B cell (primary cell): ENCODE data around the gene SNRPD3. TPM values are rescaled to one million over a fixed set of nuclear protein-coding genes. Genes with fewer than 3 reads are reported as not detected.

Experiments
- ATAC-seq: fragments of 200-7000 bp; cut with Tn5 transposase; one replicate; pipeline ENCODE4 v1.10.0; 2021; ENCODE audit warnings: low read depth, mild to moderate bottlenecking, moderate number of reproducible peaks, moderate library complexity
- CTCF ChIA-PET: fragments of 350-600 bp; sonication (Branson Sonifier 250); formaldehyde crosslinking; loops from one replicate; lab custom pipeline; 2021; ENCODE audit warnings: antibody characterized with exemption, inconsistent platforms; lab: Charles Lee
- POLR2A ChIA-PET: fragments of 350-600 bp; sonication (Branson Sonifier 250); formaldehyde crosslinking; loops from one replicate; lab custom pipeline; 2021; ENCODE audit warnings: antibody characterized with exemption; lab: Charles Lee
- DNase-seq: peaks from one replicate; pipeline ENCODE4 v3.0.0; 2013
- H2AFZ ChIP-seq: 2 replicates; pipeline ENCODE4 v1.6.1; 2012; ENCODE audit warnings: mild to moderate bottlenecking, low read depth, low read length; ENCODE audit not compliant: insufficient read depth, poor library complexity, severe bottlenecking
- H3K27ac ChIP-seq, 2 donors: 1 replicate in 1 of 2; 2 replicates in 1 of 2; pipeline ENCODE4 v1.5.1; 2012 to 2013; ENCODE audit warnings: low read length in 2 of 2, mild to moderate bottlenecking in 2 of 2, moderate library complexity in 1 of 2
- H3K27me3 ChIP-seq, 4 experiments: fragments of 200-600 bp in 1 of 4; sonication (generic) in 1 of 4; replicated peaks in 1 of 4; 1 replicate in 2 of 4; 2 replicates in 2 of 4; pipeline versions ENCODE4 v1.6.1 to v1.7.0; 2013 to 2016; ENCODE audit warnings: low read length in 3 of 4, mild to moderate bottlenecking in 2 of 4, mixed read lengths in 1 of 4, moderate library complexity in 1 of 4; ENCODE audit not compliant: insufficient read depth in 4 of 4, control insufficient read depth in 3 of 4; ENCODE audit errors: control extremely low read depth in 1 of 4
- H3K36me3 ChIP-seq, 2 experiments: replicated peaks in 1 of 2; 1 replicate in 1 of 2; 2 replicates in 1 of 2; pipeline versions ENCODE4 v1.6.1 to v1.7.1; 2013; ENCODE audit warnings: low read length in 1 of 2; ENCODE audit not compliant: insufficient read depth in 2 of 2, control insufficient read depth in 1 of 2; ENCODE audit errors: control extremely low read depth in 1 of 2, extremely low read depth in 1 of 2
- H3K4me1 ChIP-seq, 2 donors: fragments of 200-600 bp in 1 of 2; sonication (generic) in 1 of 2; 1 replicate in 1 of 2; 2 replicates in 1 of 2; pipeline versions ENCODE4 v1.5.1 to v1.6.1; 2013 to 2017; ENCODE audit warnings: low read length in 2 of 2; ENCODE audit not compliant: control insufficient read depth in 2 of 2, insufficient read depth in 2 of 2
- H3K4me2 ChIP-seq: replicated peaks from 2 replicates; pipeline ENCODE3; 2012; ENCODE audit warnings: mild to moderate bottlenecking, low read depth, low read length; ENCODE audit not compliant: poor library complexity, severe bottlenecking
- H3K4me3 ChIP-seq, 5 experiments: fragments of 200-600 bp in 1 of 5; sonication (generic) in 1 of 5; 1 replicate in 3 of 5; 2 replicates in 2 of 5; pipeline versions ENCODE4 v1.5.1 to v1.7.0; 2011 to 2016; ENCODE audit warnings: low read length in 4 of 5, mild to moderate bottlenecking in 4 of 5, low read depth in 2 of 5, control low read depth in 1 of 5, moderate library complexity in 1 of 5; ENCODE audit not compliant: insufficient read depth in 1 of 5; ENCODE audit errors: control extremely low read depth in 1 of 5, extremely low read depth in 1 of 5
- H3K79me2 ChIP-seq: fragments of 200-600 bp; sonication (generic); one replicate; pipeline ENCODE4 v1.6.0; 2016; ENCODE audit warnings: low read length; ENCODE audit not compliant: control insufficient read depth, insufficient read depth
- H3K9ac ChIP-seq: fragments of 200-600 bp; sonication (generic); 2 replicates; pipeline ENCODE4 v1.6.1; 2017; ENCODE audit warnings: mild to moderate bottlenecking, low read length, moderate library complexity
- H3K9me3 ChIP-seq, 3 donors: one replicate each; pipeline versions ENCODE4 v1.6.1 to v1.7.1; 2013; ENCODE audit warnings: low read length in 2 of 3; ENCODE audit not compliant: control insufficient read depth in 2 of 3, insufficient read depth in 1 of 3; ENCODE audit errors: control extremely low read depth in 1 of 3
- H4K20me1 ChIP-seq: 2 replicates; pipeline ENCODE4 v1.6.0; 2012; ENCODE audit warnings: mild to moderate bottlenecking, low read length; ENCODE audit not compliant: insufficient read depth, control insufficient read depth, poor library complexity, severe bottlenecking
- H3K27ac Mint-ChIP-seq: one replicate; pipeline ENCODE4 v1.8.0; 2021; ENCODE audit warnings: mixed read lengths
- H3K27me3 Mint-ChIP-seq: one replicate; pipeline ENCODE4 v1.8.0; 2021; ENCODE audit warnings: mixed read lengths
- H3K4me1 Mint-ChIP-seq: one replicate; pipeline ENCODE4 v1.8.0; 2021; ENCODE audit warnings: mixed read lengths
- H3K4me3 Mint-ChIP-seq: one replicate; pipeline ENCODE4 v1.8.0; 2021; ENCODE audit warnings: mixed read lengths
- H3K9me3 Mint-ChIP-seq: one replicate; pipeline ENCODE4 v1.8.0; 2022; ENCODE audit warnings: mixed read lengths; ENCODE audit not compliant: insufficient read depth
- CTCF ChIP-seq: fragments of 200-600 bp; IDR thresholded peaks from one replicate; pipeline ENCODE4 v1.8.0; 2022; ENCODE audit warnings: antibody characterized with exemption, mild to moderate bottlenecking
- EZH2 ChIP-seq: IDR thresholded peaks from 2 replicates; pipeline ENCODE4 v1.6.1; 2012; ENCODE audit warnings: borderline replicate concordance, low read depth, mild to moderate bottlenecking, moderate library complexity, low read length; ENCODE audit not compliant: insufficient read depth, poor library complexity, severe bottlenecking
- whole genome bisulfite sequencing: methylation state at CpG from one replicate; pipeline ENCODE4 v1.1.5; 2013; ENCODE audit warnings: missing lambda C conversion rate; ENCODE audit not compliant: insufficient coverage; 5-methylcytosine and 5-hydroxymethylcytosine counted together
- intact Hi-C: fragments of 100-400 bp; cut with micrococcal nuclease; formaldehyde crosslinking; loops from one replicate; pipeline ENCODE4 v1.10.0; 2022
- polyA plus RNA-seq: library from polyadenylated mRNA; depleted of rRNA; stranded (reverse); fragments of >200 nt; gene quantifications from 2 replicates; pipeline ENCODE4 v1.2.3, GENCODE V29; 2012
- total RNA-seq, 2 donors: library from RNA; stranded (reverse); fragments of 120-200 nt in 1 of 2; gene quantifications; 1 replicate in 1 of 2; 2 replicates in 1 of 2; pipeline versions ENCODE4 v1.2.3 to v1.2.4, GENCODE V29; 2013 to 2022

SNRPD3 gene
- total and polyA plus RNA-seq, 2 donors (not counting 1 experiment from before 2014, with no cell fraction given) = 76.7 to 165 TPM

GRCh38 chr22:24553597-24554312 lies 2.0 kb upstream of the SNRPD3 start:
- H3K27me3 Mint-ChIP-seq = no peaks in the 10 kb centered on the region
- DNase-seq (no peak), ATAC-seq (no peak)
- H3K27me3 ChIP-seq = no peaks in the 10 kb centered on the region
- ChIA-PET CTCF (interaction anchor here (1.0 to 1.6 kb wide), 4 partner anchors 36 to 397 kb away, joined by 4 to 5 read pairs (median 4); no protein-coding TSS in a partner anchor), POLR2A (interaction anchor here (0.7 to 3.8 kb wide), 4 partner anchors 119 to 400 kb away, joined by 3 to 14 read pairs (median 6); partner anchors contain the start of gene ADORA2A)
- peak overlapping the region; percentile 83 for H3K4me2 ChIP-seq
- peaks cover 63% of the 10 kb centered on the region for H4K20me1 ChIP-seq
- peaks cover 87% of the 10 kb centered on the region for H3K79me2 ChIP-seq
- H3K4me1 Mint-ChIP-seq = peaks cover 82% of the 10 kb centered on the region
- peak overlapping the region; percentile 87 to 96 for H3K27ac ChIP-seq
- 26% methylated on average over 6 of the region's 12 CpGs for WGBS
- H3K4me1 ChIP-seq = peaks cover 59 to 75% of the 10 kb centered on the region in 2 donors
- H3K9me3 Mint-ChIP-seq = no peaks in the 10 kb centered on the region
- H3K27ac Mint-ChIP-seq = peak overlapping the region; percentile 96
- no peaks in the 10 kb centered on the region for H3K9me3 ChIP-seq
- H3K4me3 ChIP-seq = peak overlapping the region; percentile 75 to 99 (median 96)
- TF ChIP-seq CTCF (no peak), EZH2 (no peak)
- peak overlapping the region; percentile 99 for H3K4me3 Mint-ChIP-seq
- peak overlapping the region; percentile 66 for H2AFZ ChIP-seq
- intact Hi-C loops = loop anchor here (2.0 to 10.0 kb wide), 3 partner anchors 127 to 1409 kb away; partner anchors contain the start of genes ADORA2A, RAB36 and RSPH14
- H3K36me3 ChIP-seq = peaks cover 7 to 50% of the 10 kb centered on the region in 2 experiments
- H3K9ac ChIP-seq = peak overlapping the region; percentile 97
